ENCODE results near the gene AIDA. TPM values are rescaled to one million over a fixed set of nuclear protein-coding genes. Genes with fewer than 3 reads are reported as not detected.

Gene AIDA
- total RNA-seq, 1 experiment from 2014 or later, result 80.0 TPM

- Histone ChIP-seq H3K27me3 (replicated peaks; ENCODE audit: insufficient read depth, low read depth, low read length, poor library complexity) (no peaks in the 10 kb centered on the region), H3K36me3 (ENCODE audit: insufficient read depth, low read length, poor library complexity, severe bottlenecking) (peaks cover 52% of the 10 kb centered on the region), H3K4me3 (ENCODE audit: low read depth, low read length, poor library complexity, severe bottlenecking) (no peak overlapping the region), H3K27ac (ENCODE audit: low read depth, low read length, poor library complexity, severe bottlenecking) (no peak overlapping the region), H3K4me1 (ENCODE audit: insufficient read depth, low read length, poor library complexity, severe bottlenecking) (peaks cover 7% of the 10 kb centered on the region), H3K9me3 (ENCODE audit: low read depth, low read length, poor library complexity, severe bottlenecking) (no peaks in the 10 kb centered on the region)
- intact Hi-C loops (cut with micrococcal nuclease; ENCODE audit: unreplicated experiment), result no loop called here
- ChIA-PET CTCF (no interaction called here), POLR2A (ENCODE audit: low non-redundant PET) (no interaction called here)
- DNase-seq (ENCODE audit: low spot score), result no peak
- TF ChIP-seq CTCF (conservative IDR thresholded peaks at IDR 0.05; ENCODE audit: low read depth, low read length) (no peak), EZH2 (IDR thresholded peaks at IDR 0.05; ENCODE audit: borderline replicate concordance, low read depth, low read length, poor library complexity, severe bottlenecking) (no peak)
- BruUV-seq (replicated peaks), result no TSS peak
These were observed 88.8 kb downstream of the AIDA start for GRCh38 chr1:222623458-222623857.

- intact Hi-C loops (cut with micrococcal nuclease; ENCODE audit: unreplicated experiment), result no loop called here
- ChIA-PET POLR2A (ENCODE audit: low non-redundant PET) (no interaction called here), CTCF (no interaction called here)
- H3K4me1 ChIP-seq (ENCODE audit: insufficient read depth, low read length, poor library complexity, severe bottlenecking), result peaks cover 7% of the 10 kb centered on the region
- H3K9me3 ChIP-seq (ENCODE audit: low read depth, low read length, poor library complexity, severe bottlenecking), result no peaks in the 10 kb centered on the region
- H3K36me3 ChIP-seq (ENCODE audit: insufficient read depth, low read length, poor library complexity, severe bottlenecking), result peaks cover 47% of the 10 kb centered on the region
- DNase-seq (ENCODE audit: low spot score), result no peak
- no peak overlapping the region for H3K27ac ChIP-seq (ENCODE audit: low read depth, low read length, poor library complexity, severe bottlenecking)
- BruUV-seq (replicated peaks), result no TSS peak
- no peaks in the 10 kb centered on the region for H3K27me3 ChIP-seq (replicated peaks; ENCODE audit: insufficient read depth, low read depth, low read length, poor library complexity)
- TF ChIP-seq CTCF (conservative IDR thresholded peaks at IDR 0.05; ENCODE audit: low read depth, low read length) (no peak), EZH2 (IDR thresholded peaks at IDR 0.05; ENCODE audit: borderline replicate concordance, low read depth, low read length, poor library complexity, severe bottlenecking) (no peak)
- no peak overlapping the region for H3K4me3 ChIP-seq (ENCODE audit: low read depth, low read length, poor library complexity, severe bottlenecking)
These were observed 89.5 kb downstream of the AIDA start for GRCh38 chr1:222622765-222623164.

- ChIA-PET POLR2A (ENCODE audit: low non-redundant PET) (no interaction called here), CTCF (no interaction called here)
- DNase-seq (ENCODE audit: low spot score), result no peak
- Histone ChIP-seq H3K27ac (ENCODE audit: low read depth, low read length, poor library complexity, severe bottlenecking) (no peak overlapping the region), H3K4me1 (ENCODE audit: insufficient read depth, low read length, poor library complexity, severe bottlenecking) (peaks cover 12% of the 10 kb centered on the region), H3K36me3 (ENCODE audit: insufficient read depth, low read length, poor library complexity, severe bottlenecking) (peaks cover 27% of the 10 kb centered on the region), H3K9me3 (ENCODE audit: low read depth, low read length, poor library complexity, severe bottlenecking) (no peaks in the 10 kb centered on the region), H3K4me3 (ENCODE audit: low read depth, low read length, poor library complexity, severe bottlenecking) (no peak overlapping the region), H3K27me3 (replicated peaks; ENCODE audit: insufficient read depth, low read depth, low read length, poor library complexity) (peaks cover 5% of the 10 kb centered on the region)
- TF ChIP-seq CTCF (conservative IDR thresholded peaks at IDR 0.05; ENCODE audit: low read depth, low read length), result no peak
- TF ChIP-seq EZH2 (IDR thresholded peaks at IDR 0.05; ENCODE audit: borderline replicate concordance, low read depth, low read length, poor library complexity, severe bottlenecking), result no peak
- BruUV-seq (replicated peaks), result no TSS peak
- intact Hi-C loops (cut with micrococcal nuclease; ENCODE audit: unreplicated experiment), result no loop called here
These were observed 91.7 kb downstream of the AIDA start for GRCh38 chr1:222620566-222620965.
